ENCODE results near the gene NCOA1. TPM values are rescaled to one million over a fixed set of nuclear protein-coding genes. Genes with fewer than 3 reads are reported as not detected.
A peak's percentile ranks its signal among the peaks of the same experiment; 100 is the strongest.
"Not testable (repeated sequence)": the region's sequence is repeated elsewhere in the genome, so short reads cannot be mapped to it uniquely, and the experiment has no call there.

NCOA1 gene
- total RNA-seq, 3 donors from 2014 or later, result 23.9 to 36.9 (median 34.5) TPM

DNA sequence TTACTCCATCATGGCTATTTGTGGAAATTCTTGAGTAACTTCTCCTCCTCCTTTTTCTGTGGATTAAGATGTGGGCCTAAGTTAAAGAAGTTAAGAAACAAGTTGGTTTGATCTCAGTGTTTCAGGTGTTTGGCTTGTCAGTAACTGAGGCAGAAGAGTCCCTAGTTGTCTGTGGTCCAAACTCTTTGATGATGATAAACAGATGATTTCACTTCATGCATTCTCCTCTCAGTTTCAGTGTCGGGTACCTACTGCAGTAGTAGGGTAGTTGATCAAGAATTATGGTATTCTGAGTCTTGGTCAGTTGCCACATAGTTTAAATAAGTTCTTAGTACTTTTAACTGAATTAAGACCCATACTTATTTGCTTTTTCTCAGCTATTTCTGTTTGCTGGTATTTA, 85.6 kb downstream of the NCOA1 start:
- peak; percentile 25 to 29 for ATAC-seq
- Mint-ChIP-seq H3K4me3 (peak overlapping the region; percentile 59), H3K36me3 (ENCODE audit: insufficient read depth) (peaks cover 28% of the 10 kb centered on the region), H3K4me1 (ENCODE audit: low read depth) (peaks cover 84% of the 10 kb centered on the region), H3K27me3 (ENCODE audit: low read depth) (no peaks in the 10 kb centered on the region), H3K9me3 (no peaks in the 10 kb centered on the region)
- DNase-seq, result no peak

DNA sequence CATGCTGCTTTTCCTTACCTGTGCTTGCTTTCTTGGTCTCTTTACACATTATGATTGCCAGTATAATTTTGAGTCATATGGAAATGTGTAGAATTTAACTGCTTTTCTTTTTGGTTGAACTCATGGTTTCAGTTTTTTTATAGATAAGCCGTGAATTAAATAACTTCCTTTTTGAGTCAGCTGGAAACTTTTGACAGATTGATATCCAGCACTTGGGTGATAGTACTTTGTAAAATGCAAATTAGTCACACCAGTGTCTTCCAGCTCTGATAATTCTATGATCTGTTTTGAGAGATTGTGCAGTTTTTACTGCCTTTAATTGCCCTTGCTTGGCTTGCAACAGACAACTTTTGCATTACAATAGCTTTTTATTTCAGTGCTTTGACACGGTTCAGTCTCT, 86.4 kb downstream of the NCOA1 start:
- H3K27me3 Mint-ChIP-seq (ENCODE audit: low read depth), result no peaks in the 10 kb centered on the region
- ATAC-seq (peak; percentile 78 to 79), DNase-seq (no peak)
- H3K9me3 Mint-ChIP-seq, result no peaks in the 10 kb centered on the region
- H3K4me1 Mint-ChIP-seq (ENCODE audit: low read depth), result peaks cover 80% of the 10 kb centered on the region
- peak overlapping the region; percentile 67 for H3K4me3 Mint-ChIP-seq
- peaks cover 27% of the 10 kb centered on the region for H3K36me3 Mint-ChIP-seq (ENCODE audit: insufficient read depth)

DNA sequence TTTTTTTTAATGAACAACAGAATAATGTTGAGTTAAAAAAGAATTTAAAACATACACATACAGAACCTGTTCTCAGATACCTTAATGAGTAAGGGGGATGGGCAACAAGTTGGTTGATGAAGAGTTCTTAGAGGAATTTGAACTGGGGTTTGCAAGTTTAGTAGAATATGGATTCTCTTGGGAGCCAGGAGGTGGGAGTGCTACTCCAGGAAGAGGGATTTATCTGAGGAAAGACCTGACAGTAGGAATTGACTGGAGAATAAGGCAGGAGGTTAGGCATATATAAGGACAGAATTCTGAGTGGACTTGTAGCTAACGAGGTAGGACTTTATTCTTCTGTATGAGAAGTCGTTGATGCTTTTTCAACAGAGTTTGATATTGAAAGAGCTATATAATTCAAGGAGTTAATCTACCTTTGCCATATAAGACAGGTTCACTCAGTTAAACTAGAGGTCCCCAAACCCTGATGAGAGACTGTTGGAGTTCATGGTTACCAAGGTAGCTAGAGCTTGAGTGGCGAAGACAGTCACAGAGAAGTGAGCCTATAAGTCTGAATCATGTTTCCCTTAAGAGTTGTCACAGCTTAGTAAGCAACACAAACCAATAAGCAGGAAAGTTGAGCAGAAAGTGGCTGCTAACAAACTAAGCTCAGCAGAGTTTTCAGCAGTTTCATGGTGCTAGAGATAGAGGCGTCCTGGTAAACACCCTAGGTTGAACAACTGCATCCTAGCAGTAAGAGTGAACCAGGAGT, 88.2 kb downstream of the NCOA1 start:
- Mint-ChIP-seq H3K36me3 (ENCODE audit: insufficient read depth) (peaks cover 26% of the 10 kb centered on the region), H3K4me3 (peak overlapping the region; percentile 42)
- DNase-seq, result no peak

DNA sequence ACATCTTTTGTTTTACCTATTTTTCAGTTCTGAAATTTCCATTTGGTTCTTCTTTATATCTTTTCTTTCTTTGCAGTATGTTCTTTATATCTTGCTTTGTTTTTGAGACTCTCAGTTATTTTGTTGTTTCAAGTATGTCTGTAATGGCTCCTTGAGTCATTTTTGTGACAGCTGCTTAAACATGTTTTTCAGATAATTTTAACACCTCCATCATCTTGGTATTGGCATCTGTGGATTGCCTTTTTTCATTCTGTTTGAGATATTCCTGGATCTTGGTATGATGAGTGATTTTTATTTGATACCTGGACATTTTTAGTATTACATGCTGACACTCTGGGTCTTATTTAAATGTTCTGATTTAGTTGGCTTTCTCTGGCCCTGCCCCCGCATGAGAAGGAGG, 89.5 kb downstream of the NCOA1 start:
- no peaks in the 10 kb centered on the region for H3K27me3 Mint-ChIP-seq (ENCODE audit: low read depth)
- H3K4me1 Mint-ChIP-seq (ENCODE audit: low read depth), result peaks cover 70% of the 10 kb centered on the region
- H3K4me3 Mint-ChIP-seq, result peak overlapping the region; percentile 11
- H3K9me3 Mint-ChIP-seq, result no peaks in the 10 kb centered on the region
- DNase-seq (no peak), ATAC-seq (no peak)
- H3K36me3 Mint-ChIP-seq (ENCODE audit: insufficient read depth), result peaks cover 25% of the 10 kb centered on the region

More for the DNA sequence above, 88.2 kb downstream of the NCOA1 start:
- Mint-ChIP-seq H3K27me3 (ENCODE audit: low read depth) (no peaks in the 10 kb centered on the region), H3K9me3 (no peaks in the 10 kb centered on the region), H3K4me1 (ENCODE audit: low read depth) (peaks cover 75% of the 10 kb centered on the region)
- peak; percentile 79 to 83 for ATAC-seq

DNA sequence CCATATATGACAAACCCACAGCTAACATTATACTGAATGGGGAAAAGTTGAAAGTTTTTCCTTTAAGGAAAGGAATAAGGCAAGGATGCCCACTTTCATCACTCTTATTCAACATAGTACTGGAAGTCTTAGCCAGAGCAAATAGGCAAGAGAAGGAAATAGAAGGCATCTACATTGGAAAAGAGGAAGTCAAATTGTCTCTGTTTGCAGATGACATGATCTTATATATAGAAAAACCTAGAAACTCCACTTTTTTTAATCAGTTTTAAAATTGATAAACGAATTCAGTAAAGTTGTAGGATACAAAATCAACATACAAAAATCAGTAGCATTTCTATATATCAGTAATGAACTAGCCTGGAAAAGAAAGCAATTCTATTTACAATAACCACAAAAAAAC, 90.9 kb downstream of the NCOA1 start:
- Mint-ChIP-seq H3K36me3 (ENCODE audit: insufficient read depth) (peaks cover 32% of the 10 kb centered on the region), H3K4me1 (ENCODE audit: low read depth) (peaks cover 65% of the 10 kb centered on the region)
- not testable (repeated sequence) for H3K27me3 Mint-ChIP-seq (ENCODE audit: low read depth); H3K9me3 Mint-ChIP-seq; DNase-seq; H3K4me3 Mint-ChIP-seq; ATAC-seq

DNA sequence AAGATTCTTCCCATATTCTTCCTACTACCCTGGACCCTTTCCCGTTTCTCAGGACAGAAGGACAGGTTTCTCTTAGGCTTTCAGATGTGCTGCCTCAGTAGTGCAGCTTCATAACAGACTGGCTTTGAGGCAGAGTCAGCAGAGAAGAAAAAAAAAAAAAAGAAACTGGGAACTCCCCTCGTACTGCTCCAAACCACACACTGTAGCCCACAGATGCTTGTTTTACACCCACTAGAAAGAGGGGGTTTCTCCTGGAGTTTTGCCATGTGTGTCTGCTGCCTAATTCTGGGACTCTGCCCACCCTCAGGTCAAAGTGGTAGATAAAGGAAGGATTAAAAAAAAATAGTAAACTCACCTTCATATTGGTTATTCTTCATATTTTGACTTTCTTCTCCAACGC, 95.9 kb downstream of the NCOA1 start:
- peaks cover 35% of the 10 kb centered on the region for H3K4me1 Mint-ChIP-seq (ENCODE audit: low read depth)
- DNase-seq, result no peak
- H3K27me3 Mint-ChIP-seq (ENCODE audit: low read depth), result no peaks in the 10 kb centered on the region
- peaks cover 38% of the 10 kb centered on the region for H3K36me3 Mint-ChIP-seq (ENCODE audit: insufficient read depth)
- H3K4me3 Mint-ChIP-seq, result no peak overlapping the region
- no peaks in the 10 kb centered on the region for H3K9me3 Mint-ChIP-seq
- ATAC-seq, result peak; percentile 92 to 95

DNA sequence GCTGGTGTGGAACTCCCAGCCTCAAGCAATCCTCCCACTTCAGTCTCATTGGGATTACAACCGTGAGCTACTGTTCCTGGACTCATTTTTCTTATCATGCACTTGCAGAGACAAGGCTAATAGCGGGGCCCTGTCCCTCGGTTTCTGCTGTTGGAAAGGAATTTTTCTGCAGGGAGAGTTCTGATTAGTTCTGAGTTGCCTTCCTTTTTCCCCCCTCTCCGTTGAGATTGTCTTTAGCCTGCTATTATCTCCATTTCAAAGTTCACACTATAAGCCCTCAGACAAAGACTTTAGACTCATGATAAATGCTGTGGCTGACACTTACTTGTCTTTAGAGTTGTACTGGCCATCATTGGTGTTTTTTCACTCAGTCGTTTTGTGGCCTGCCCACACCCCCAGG, 97.2 kb downstream of the NCOA1 start:
- Mint-ChIP-seq H3K36me3 (ENCODE audit: insufficient read depth) (peaks cover 38% of the 10 kb centered on the region), H3K9me3 (no peaks in the 10 kb centered on the region), H3K27me3 (ENCODE audit: low read depth) (no peaks in the 10 kb centered on the region), H3K4me1 (ENCODE audit: low read depth) (peaks cover 31% of the 10 kb centered on the region), H3K4me3 (no peak overlapping the region)
- ATAC-seq, result no peak
- no peak for DNase-seq

DNA sequence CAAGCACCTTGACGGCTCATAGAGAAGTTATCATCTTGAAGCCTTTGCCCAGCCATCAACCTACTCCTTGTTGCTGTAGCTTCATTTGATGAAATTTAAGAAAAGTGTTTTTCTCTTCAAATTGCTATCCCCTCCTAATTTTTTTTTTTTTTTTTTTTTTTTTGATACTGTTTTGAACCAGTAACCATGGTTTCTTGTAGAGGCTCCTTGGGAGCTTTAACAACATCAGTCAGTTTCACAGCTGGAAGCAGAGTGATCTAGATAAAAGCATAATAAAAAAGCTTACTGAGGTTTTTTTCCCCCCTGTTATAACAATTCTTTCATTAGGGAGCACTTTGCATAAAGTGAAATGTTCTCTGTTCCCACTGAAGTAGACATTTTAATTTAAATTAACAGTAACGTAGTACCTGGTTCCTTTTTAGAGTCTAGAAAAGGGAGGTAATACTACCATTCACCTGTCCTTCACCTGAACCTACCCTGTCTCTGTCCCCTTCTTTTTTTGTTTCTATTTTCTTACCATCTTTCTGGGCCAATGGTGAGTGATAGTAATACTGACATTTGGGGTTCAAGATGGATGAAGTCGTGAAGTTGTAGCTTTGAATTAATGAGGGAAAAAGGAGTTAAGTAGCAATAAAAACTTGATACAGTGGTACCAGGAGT, 101.5 kb downstream of the NCOA1 start:
- H3K4me3 Mint-ChIP-seq, result no peak overlapping the region

DNA sequence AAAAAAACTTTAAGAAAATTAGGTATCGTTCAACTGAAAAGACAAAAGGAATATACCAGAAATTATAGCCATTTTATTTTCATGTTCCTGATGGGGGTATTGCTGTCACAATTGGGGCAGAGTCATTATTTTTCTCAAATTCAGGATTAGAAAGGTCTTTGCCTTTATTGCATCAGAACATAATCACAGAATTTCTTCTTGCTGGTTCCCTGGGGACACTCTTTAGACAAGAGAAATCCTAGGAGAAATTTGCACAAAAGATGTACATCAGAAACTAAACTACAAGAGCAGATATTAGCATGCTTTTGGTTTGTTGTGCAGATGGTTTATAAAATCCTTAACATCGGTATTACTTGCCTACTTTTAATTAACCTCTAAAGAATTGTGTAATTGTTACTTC, 103.2 kb downstream of the NCOA1 start:
- H3K4me1 Mint-ChIP-seq (ENCODE audit: low read depth), result peaks cover 3% of the 10 kb centered on the region
- H3K27me3 Mint-ChIP-seq (ENCODE audit: low read depth), result no peaks in the 10 kb centered on the region
- H3K9me3 Mint-ChIP-seq, result no peaks in the 10 kb centered on the region
- DNase-seq (no peak), ATAC-seq (no peak)
- no peak overlapping the region for H3K4me3 Mint-ChIP-seq
- peaks cover 17% of the 10 kb centered on the region for H3K36me3 Mint-ChIP-seq (ENCODE audit: insufficient read depth)

More for the DNA sequence above, 101.5 kb downstream of the NCOA1 start:
- Mint-ChIP-seq H3K36me3 (ENCODE audit: insufficient read depth) (peaks cover 25% of the 10 kb centered on the region), H3K9me3 (no peaks in the 10 kb centered on the region), H3K27me3 (ENCODE audit: low read depth) (no peaks in the 10 kb centered on the region), H3K4me1 (ENCODE audit: low read depth) (peaks cover 11% of the 10 kb centered on the region)
- DNase-seq, result no peak
- ATAC-seq, result no peak

DNA sequence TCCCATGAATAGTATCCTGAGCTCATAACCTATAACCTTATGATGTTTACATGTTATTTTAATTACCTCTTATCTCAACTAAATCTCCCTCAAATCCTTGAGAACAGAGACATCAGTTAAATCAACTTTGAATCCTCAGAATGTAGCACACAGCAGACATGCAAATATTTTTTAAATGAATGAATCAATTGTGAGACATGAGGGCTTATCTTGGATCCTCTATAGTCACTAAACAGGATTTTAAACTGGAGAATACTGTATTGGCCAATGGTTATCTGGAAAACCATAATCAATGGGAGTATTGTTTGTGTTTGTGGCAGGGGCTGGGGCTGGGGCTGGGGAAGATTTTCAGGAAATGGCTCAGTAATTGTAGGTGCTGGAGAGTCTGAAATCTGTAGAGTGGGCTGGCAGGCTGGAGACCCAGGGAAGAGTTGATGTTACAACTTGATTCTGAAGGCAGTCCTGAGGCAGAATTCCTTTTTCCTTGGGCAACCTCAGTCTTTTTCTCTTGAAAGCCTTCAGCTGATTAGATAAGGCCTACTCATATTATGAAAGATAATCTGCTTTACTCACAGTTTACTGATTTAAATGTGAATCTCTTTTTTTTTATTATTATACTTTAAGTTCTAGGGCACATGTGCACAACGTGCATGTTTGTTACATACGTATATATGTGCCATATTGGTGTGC, 106.3 kb downstream of the NCOA1 start:
- Mint-ChIP-seq H3K4me3 (no peak overlapping the region), H3K27me3 (ENCODE audit: low read depth) (no peaks in the 10 kb centered on the region), H3K4me1 (ENCODE audit: low read depth) (no peaks in the 10 kb centered on the region), H3K9me3 (no peaks in the 10 kb centered on the region), H3K36me3 (ENCODE audit: insufficient read depth) (peaks cover 8% of the 10 kb centered on the region)
- ATAC-seq (no peak), DNase-seq (no peak)

DNA sequence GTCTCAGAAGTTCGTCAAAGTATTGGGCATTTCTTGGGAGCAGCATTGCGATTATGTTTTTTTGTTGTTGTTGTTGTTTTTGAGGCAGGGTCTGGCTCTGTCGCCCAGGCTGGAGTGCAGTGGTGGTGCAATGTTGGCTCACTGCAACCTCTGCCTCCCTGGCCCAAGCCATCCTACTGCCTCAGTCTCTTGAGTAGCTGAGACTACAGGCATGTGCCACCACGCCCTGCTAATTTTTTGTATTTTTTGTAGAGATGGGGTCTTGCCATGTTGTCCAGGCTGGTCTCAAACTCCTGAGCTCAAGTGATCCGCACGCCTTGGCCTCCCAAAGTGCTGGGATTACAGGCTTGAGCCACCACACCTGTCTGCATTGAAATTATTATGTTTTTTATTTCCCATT, 109.1 kb downstream of the NCOA1 start:
- H3K27me3 Mint-ChIP-seq (ENCODE audit: low read depth); ATAC-seq; DNase-seq; H3K4me3 Mint-ChIP-seq; H3K4me1 Mint-ChIP-seq (ENCODE audit: low read depth); H3K9me3 Mint-ChIP-seq: not testable (repeated sequence)
- H3K36me3 Mint-ChIP-seq (ENCODE audit: insufficient read depth), result peaks cover 14% of the 10 kb centered on the region

DNA sequence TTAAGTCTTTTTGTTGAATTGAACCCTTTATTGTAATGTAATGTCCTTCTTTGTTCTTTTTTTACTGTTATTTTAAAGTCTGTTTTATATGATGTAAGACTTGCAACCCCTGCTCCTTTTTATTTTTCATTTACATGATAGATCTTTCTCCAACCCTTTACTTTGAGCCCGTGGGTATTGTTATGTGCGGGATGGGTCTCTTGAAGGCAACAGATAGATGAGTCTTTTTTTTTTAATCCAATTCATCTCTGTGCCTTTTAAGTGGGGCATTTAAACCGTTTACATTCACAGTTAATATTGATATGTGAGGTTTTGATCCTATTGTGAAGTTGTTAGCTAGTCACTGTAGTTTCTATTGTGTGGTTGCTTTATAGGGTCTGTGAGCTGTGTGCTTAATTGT, 120.6 kb downstream of the NCOA1 start:
- no peak for DNase-seq
- Mint-ChIP-seq H3K4me1 (ENCODE audit: low read depth) (peaks cover 25% of the 10 kb centered on the region), H3K4me3 (no peak overlapping the region), H3K36me3 (ENCODE audit: insufficient read depth) (peaks cover 30% of the 10 kb centered on the region), H3K9me3 (peaks cover 25% of the 10 kb centered on the region), H3K27me3 (ENCODE audit: low read depth) (no peaks in the 10 kb centered on the region)
- ATAC-seq, result no peak

DNA sequence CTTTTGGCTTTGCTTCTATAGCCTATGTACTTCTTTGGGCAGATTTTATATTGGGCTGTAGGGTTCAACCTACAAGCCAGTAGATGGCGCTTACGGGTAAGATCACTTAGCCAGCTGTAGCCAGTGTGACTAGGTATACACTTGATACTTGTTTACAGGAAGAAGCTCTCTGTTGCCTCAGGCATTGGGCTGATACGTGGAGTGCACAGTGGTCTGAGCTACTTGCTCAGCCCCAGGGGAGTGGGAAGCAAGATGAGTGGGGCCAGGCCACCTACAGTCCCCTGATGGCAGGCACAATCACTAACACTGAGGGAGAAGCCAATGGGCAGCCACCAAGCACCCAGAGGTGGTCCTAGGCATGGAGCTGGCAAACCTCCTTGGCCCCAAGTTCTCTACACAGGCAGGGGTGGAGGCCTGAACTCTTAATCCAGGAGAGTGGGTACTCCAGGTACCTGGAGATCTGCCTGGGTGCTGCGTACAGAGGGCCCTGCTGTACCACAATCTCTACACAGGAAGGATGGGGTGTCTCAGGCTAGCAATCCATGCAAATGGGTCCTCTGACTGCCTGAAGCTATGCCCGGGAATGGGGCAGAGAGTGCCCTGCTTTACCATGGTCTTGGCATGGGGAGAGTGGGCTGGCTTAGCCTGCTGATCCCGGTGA, 122.2 kb downstream of the NCOA1 start:
- ATAC-seq, result no peak
- no peak for DNase-seq
- H3K4me3 Mint-ChIP-seq, result no peak overlapping the region

DNA sequence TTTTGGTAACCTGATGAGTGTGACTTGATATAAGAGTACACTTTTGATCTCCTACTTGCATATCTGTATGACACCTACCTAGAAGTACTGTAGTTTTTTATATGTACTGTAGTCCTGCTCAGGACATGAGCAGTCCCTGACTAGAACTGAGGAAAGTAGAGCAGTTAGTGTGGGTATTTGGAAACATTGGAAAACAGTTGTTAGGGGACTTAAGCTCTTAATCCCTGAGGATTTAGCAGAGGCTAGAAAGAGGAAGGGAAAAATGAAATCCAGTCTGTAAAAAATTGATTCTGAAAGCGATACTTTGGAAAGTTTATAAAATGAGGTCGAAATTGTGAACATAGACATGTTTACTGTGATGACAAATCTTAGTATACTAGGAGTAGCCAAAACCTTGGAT, 125.6 kb downstream of the NCOA1 start:
- Mint-ChIP-seq H3K9me3 (peaks cover 11% of the 10 kb centered on the region), H3K27me3 (ENCODE audit: low read depth) (no peaks in the 10 kb centered on the region), H3K4me1 (ENCODE audit: low read depth) (peaks cover 20% of the 10 kb centered on the region), H3K36me3 (ENCODE audit: insufficient read depth) (peaks cover 13% of the 10 kb centered on the region), H3K4me3 (no peak overlapping the region)
- DNase-seq, result no peak
- ATAC-seq, result no peak

More for the DNA sequence above, 122.2 kb downstream of the NCOA1 start:
- Mint-ChIP-seq H3K36me3 (ENCODE audit: insufficient read depth) (peaks cover 23% of the 10 kb centered on the region), H3K27me3 (ENCODE audit: low read depth) (no peaks in the 10 kb centered on the region), H3K9me3 (peaks cover 19% of the 10 kb centered on the region), H3K4me1 (ENCODE audit: low read depth) (peaks cover 23% of the 10 kb centered on the region)
